ENCODE results near the gene MS4A4E. TPM values are rescaled to one million over a fixed set of nuclear protein-coding genes. Genes with fewer than 3 reads are reported as not detected.

The MS4A4E gene
- total RNA-seq, 4 donors from 2014 or later = 4.1 to 20.9 (median 6.1) TPM

GRCh38 chr11:60251485-60252212 is 8.7 kb upstream of the MS4A4E start:
- TF ChIP-seq CTCF (IDR thresholded peaks at IDR 0.05; ENCODE audit: low read depth) = no peak

GRCh38 chr11:60241786-60242185 is 1.2 kb downstream of the MS4A4E start:
- no peak for TF ChIP-seq CTCF (IDR thresholded peaks at IDR 0.05; ENCODE audit: low read depth)

- TF ChIP-seq CTCF (IDR thresholded peaks at IDR 0.05; ENCODE audit: low read depth) = no peak
Measured at GRCh38 chr11:60240662-60241061, 2.3 kb downstream of the MS4A4E start.

GRCh38 chr11:60235321-60235720 is 7.6 kb downstream of the MS4A4E start:
- TF ChIP-seq CTCF (IDR thresholded peaks at IDR 0.05; ENCODE audit: low read depth) = no peak

GRCh38 chr11:60230681-60231080 is 12.3 kb downstream of the MS4A4E start:
- no peak for TF ChIP-seq CTCF (IDR thresholded peaks at IDR 0.05; ENCODE audit: low read depth)

GRCh38 chr11:60222141-60222540 is 20.8 kb downstream of the MS4A4E start:
- no peak for TF ChIP-seq CTCF (IDR thresholded peaks at IDR 0.05; ENCODE audit: low read depth)

- TF ChIP-seq CTCF (IDR thresholded peaks at IDR 0.05; ENCODE audit: low read depth) = no peak
Measured at GRCh38 chr11:60221692-60222091, 21.2 kb downstream of the MS4A4E start.

Data from subcutaneous adipose tissue (tissue), 4 donors.